Adipocyte (in vitro differentiated cells): Measurements from ENCODE around the gene B9D2.

Source experiments
- DNase-seq: peaks from one replicate; pipeline ENCODE4 v3.0.0-alpha.2; 2015; ENCODE audit warnings: low read depth
- H3K27me3 ChIP-seq: replicated peaks from 2 replicates; pipeline ENCODE4 v1.7.0; 2013; ENCODE audit warnings: mild to moderate bottlenecking, low read length, moderate library complexity; ENCODE audit not compliant: control insufficient read depth, insufficient read depth
- H3K36me3 ChIP-seq: 2 replicates; pipeline ENCODE4 v1.7.0; 2013; ENCODE audit warnings: low read length, mild to moderate bottlenecking, moderate library complexity; ENCODE audit not compliant: control insufficient read depth, insufficient read depth, severe bottlenecking
- H3K4me1 ChIP-seq: 2 replicates; pipeline ENCODE4 v1.7.0; 2013; ENCODE audit warnings: mild to moderate bottlenecking, low read length, moderate library complexity; ENCODE audit not compliant: control insufficient read depth, insufficient read depth
- H3K4me3 ChIP-seq: 2 replicates; pipeline ENCODE4 v1.7.0; 2013; ENCODE audit warnings: mild to moderate bottlenecking, low read length, moderate library complexity
- H3K9ac ChIP-seq: 2 replicates; pipeline ENCODE4 v1.7.0; 2013; ENCODE audit warnings: mild to moderate bottlenecking, low read length, moderate library complexity
- H3K9me3 ChIP-seq: 2 replicates; pipeline ENCODE4 v1.7.0; 2013; ENCODE audit warnings: mild to moderate bottlenecking, low read length, moderate library complexity; ENCODE audit not compliant: control insufficient read depth

Gene B9D2

DNA sequence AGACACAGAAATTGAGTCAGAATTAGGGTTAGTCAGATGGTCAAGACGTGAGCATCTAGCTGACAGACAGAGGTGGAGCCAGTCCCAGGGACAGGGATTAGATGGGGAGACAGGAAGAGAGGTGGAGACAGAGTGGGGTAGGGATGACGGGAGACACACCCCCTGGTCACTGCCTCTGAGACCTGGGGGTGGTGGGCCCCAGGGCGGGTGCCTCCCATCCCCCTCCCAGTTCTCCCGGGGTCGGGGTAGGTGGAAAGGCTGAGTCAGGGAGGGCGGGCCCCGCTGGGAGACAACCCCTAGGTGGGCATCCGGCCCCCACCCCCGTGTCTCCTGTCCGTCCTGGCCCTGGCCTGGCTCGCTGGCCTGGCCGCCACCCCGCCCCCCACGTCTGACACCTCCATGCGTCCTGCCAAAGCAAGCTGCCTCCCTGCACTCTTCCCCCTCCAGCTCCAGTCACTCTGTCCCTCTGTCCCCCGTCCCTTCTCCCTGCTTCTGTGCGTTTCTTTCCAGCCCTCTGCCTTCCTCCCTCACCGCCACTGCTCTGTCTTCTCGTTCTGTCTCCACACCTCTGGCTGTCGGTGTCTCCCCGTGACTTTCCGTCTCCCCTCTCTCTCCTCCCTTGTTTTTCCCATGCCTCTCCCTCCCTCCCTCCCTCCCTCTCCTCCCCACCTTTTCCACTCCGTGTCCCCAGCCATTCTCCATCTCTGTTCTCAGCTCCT lies 38.9 kb downstream of the B9D2 start:
- peak; percentile 71 for DNase-seq
- no peaks in the 10 kb centered on the region for H3K27me3 ChIP-seq
- peaks cover 52% of the 10 kb centered on the region for H3K4me1 ChIP-seq
- H3K36me3 ChIP-seq = peaks cover 19% of the 10 kb centered on the region
- no peak overlapping the region for H3K4me3 ChIP-seq
- peak overlapping the region; percentile 80 for H3K9ac ChIP-seq
- no peaks in the 10 kb centered on the region for H3K9me3 ChIP-seq

DNA sequence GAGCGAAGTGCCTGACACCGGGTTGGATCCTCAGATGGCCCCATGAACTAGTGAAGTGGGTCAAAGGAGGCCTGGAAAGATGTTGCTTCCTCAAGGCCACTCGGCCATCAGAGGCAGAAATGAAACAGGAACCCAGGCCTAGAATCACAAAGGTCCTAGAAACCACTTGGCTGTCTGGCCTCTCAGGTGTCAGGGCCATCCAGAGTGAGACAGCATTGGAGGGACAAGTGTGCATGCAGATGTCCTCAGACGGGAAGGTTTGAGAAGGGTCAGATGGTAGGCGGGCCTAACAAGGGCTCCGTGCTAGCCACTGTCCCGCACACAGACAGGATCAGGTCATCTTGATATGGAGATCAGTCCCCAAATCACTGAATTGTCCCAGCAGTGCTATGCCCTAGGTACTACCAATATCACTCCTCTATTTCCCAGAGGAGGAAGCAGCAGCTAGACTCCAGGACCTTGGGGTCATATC lies 39.7 kb downstream of the B9D2 start:
- Histone ChIP-seq H3K9me3 (no peaks in the 10 kb centered on the region), H3K36me3 (peaks cover 26% of the 10 kb centered on the region), H3K9ac (peak overlapping the region; percentile 80), H3K4me3 (peak overlapping the region; percentile 53), H3K27me3 (no peaks in the 10 kb centered on the region), H3K4me1 (peaks cover 52% of the 10 kb centered on the region)
- peak; percentile 40 for DNase-seq

DNA sequence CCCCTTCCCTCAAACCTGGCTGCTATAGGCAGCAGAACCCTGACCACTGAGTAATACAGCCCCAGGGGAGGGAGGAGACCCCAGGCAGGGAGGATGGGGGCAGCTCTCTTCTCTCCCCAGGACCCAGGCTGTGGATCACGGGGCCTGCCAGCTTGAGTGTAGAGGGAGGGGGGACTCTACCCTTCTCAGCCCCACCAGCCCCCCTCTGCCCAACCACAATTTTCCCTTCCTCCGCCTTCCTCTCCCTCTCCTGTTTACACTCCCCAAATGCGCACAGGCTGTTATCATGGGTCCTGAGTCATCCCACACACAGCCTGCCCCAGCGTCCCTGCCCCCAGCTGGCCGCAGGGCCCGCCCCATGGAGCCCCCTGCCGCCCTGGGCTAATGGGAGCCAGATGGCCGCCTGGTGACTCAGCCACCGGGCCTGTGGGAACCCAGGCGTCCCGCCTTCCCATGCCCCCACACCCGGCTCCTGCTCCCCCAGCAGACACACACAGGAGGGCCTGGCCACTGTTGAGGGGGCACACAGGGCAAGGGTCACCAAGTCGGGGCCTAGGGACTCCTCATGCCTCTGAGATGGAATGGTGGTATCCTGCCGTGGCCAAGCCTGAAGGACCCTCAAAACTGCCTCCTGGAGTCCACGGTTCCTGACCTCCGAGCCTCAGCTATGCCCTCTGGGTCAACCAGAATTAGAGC lies 40.4 kb downstream of the B9D2 start:
- H3K9me3 ChIP-seq = no peaks in the 10 kb centered on the region
- H3K27me3 ChIP-seq = no peaks in the 10 kb centered on the region
- peak overlapping the region; percentile 80 for H3K9ac ChIP-seq
- peak; percentile 97 for DNase-seq
- peaks cover 52% of the 10 kb centered on the region for H3K4me1 ChIP-seq
- peak overlapping the region; percentile 53 for H3K4me3 ChIP-seq
- H3K36me3 ChIP-seq = peaks cover 27% of the 10 kb centered on the region

DNA sequence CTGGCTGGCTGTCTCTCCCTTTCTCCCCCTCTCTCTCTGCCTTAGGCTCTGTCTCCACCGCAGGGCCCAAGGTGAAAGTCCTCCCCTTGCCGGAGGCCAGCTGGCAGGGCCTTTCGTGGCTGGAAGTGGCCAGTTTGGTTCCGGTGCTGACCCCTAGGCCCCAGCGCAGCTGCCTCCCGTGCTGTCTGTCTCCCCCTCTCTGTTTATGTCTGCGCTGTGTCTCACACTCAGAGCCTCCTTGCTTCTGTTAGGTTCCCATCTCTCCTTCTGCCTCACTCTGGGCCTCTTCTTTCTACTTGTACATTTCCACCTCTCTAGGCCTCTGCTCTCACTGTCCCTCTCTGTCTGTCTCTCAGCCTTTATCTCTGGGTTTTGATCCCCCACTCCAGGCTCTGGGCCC lies 40.9 kb downstream of the B9D2 start:
- H3K4me3 ChIP-seq = peak overlapping the region; percentile 5
- peak overlapping the region; percentile 80 for H3K9ac ChIP-seq
- H3K36me3 ChIP-seq = peaks cover 26% of the 10 kb centered on the region
- peaks cover 52% of the 10 kb centered on the region for H3K4me1 ChIP-seq
- H3K9me3 ChIP-seq = no peaks in the 10 kb centered on the region
- peak; percentile 73 for DNase-seq
- no peaks in the 10 kb centered on the region for H3K27me3 ChIP-seq

DNA sequence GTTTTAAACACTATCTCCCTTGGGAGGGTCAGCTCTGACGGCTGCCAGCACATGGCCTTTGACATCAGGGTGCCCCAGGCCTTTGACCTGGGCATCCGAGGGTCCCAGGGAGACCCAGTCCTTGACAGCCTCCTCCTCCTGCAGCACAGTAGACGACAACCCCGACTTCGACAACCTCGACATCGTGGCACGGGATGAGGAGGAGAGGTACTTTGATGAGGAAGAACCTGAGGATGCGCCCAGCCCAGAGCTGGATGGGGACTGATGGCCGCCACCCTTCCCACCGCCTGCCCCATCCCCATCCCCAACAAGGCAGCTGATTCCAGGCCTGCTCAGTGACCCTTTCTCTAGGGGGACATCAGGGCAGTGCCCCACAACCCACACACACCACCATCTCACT lies 41.5 kb downstream of the B9D2 start:
- peak overlapping the region; percentile 5 for H3K4me3 ChIP-seq
- H3K27me3 ChIP-seq = no peaks in the 10 kb centered on the region
- H3K36me3 ChIP-seq = peaks cover 32% of the 10 kb centered on the region
- peaks cover 52% of the 10 kb centered on the region for H3K4me1 ChIP-seq
- H3K9me3 ChIP-seq = no peaks in the 10 kb centered on the region
- peak overlapping the region; percentile 80 for H3K9ac ChIP-seq
- no peak for DNase-seq

DNA sequence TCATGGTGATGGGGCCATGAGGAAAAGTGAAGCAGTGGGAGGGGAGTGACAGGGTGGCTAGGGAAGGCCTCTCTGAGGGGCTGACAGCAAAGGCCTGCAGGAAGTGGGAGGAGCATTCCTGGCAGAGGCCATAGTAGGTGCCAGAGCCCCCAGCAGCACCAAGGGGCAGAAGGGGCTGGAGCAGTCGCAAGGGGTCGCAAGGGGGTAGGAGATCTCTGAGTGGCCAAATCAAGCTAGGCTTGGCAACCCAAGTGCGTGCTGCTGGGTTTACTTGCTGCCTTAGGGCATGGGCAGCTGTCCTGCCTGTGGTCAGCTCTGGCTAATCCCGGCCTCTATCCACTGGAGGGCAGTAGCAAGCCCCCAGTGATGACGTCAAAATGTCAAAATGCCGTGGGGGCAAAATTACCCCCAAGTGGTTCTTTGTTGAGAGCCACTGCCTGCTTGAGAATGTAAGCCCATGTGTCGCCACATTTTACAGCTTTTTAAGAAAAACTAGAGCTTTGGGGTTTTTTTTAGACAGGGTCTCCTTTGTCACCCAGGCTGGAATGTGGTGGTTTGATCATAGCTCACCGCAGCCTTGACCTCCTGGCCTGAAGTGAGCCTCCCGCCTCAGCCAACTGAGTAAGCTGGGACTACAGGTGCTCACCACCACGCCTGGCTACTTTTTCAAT lies 42.2 kb downstream of the B9D2 start:
- H3K36me3 ChIP-seq = peaks cover 39% of the 10 kb centered on the region
- no peaks in the 10 kb centered on the region for H3K9me3 ChIP-seq
- peaks cover 52% of the 10 kb centered on the region for H3K4me1 ChIP-seq
- DNase-seq = peak; percentile 87
- peak overlapping the region; percentile 80 for H3K9ac ChIP-seq
- no peaks in the 10 kb centered on the region for H3K27me3 ChIP-seq
- no peak overlapping the region for H3K4me3 ChIP-seq

DNA sequence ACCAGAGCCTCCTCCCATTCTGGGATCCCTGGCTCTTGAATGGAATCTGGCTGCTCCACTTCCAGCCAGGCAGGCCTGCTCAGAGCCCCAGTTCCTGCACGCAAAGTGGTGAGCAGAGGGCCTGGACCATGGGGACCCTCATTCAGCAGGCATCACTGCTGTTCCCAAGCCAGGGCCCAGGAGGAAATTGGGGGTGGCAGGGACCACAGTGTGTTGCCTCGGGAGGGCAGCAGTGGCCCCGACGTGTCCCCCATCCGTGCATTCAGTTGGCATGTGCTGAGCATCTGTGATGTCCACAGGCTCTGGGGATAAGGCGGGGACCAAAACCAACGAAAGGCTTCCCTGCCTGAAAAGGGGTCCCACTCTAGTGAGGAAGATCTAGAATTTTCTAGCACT lies 42.7 kb downstream of the B9D2 start:
- Histone ChIP-seq H3K27me3 (no peaks in the 10 kb centered on the region), H3K9ac (peak overlapping the region; percentile 80), H3K9me3 (no peaks in the 10 kb centered on the region), H3K4me3 (no peak overlapping the region), H3K4me1 (peaks cover 50% of the 10 kb centered on the region), H3K36me3 (peaks cover 45% of the 10 kb centered on the region)
- DNase-seq = no peak

DNA sequence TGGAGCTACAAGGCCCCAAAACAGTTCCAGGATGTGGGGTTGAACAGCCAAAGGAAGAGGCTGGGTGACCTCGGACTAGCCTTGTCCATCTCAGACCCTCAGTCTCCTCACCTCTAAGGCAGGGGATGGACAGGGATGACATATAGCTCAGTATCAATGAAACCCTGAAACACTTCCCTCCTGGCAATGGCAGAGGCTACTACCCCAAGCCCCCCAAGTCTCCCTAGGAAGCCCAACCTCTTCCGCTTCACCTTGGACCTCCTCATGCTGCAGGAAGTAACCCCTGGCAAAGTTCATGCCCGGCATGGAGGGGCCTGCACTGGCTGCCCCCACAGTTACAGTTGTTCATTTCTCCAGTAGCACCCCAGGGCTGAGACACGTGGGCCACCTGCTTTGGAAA lies 43.4 kb downstream of the B9D2 start:
- Histone ChIP-seq H3K36me3 (peaks cover 51% of the 10 kb centered on the region), H3K4me3 (no peak overlapping the region), H3K4me1 (peaks cover 44% of the 10 kb centered on the region)

DNA sequence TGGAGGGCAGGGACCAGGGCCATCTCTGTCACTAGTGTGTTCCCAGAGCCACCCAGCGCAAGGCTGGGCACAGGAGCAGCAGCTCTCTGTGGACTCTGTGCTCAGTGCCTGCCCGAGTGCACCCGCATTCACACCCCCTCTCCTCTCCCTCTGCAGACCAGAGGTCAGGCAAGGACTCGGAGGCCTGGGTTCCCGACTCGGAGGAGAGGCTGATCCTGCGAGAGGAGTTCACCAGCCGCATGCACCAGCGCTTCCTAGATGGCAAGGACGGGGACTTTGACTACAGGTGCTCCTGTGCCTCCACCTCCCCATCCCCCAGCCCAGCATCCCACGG lies 43.8 kb downstream of the B9D2 start:
- Histone ChIP-seq H3K36me3 (peaks cover 54% of the 10 kb centered on the region), H3K4me1 (peaks cover 40% of the 10 kb centered on the region), H3K27me3 (no peaks in the 10 kb centered on the region), H3K4me3 (no peak overlapping the region), H3K9ac (no peak overlapping the region), H3K9me3 (no peaks in the 10 kb centered on the region)
- no peak for DNase-seq

More for the DNA sequence above, 43.4 kb downstream of the B9D2 start:
- Histone ChIP-seq H3K9me3 (no peaks in the 10 kb centered on the region), H3K9ac (no peak overlapping the region), H3K27me3 (no peaks in the 10 kb centered on the region)
- DNase-seq = no peak

DNA sequence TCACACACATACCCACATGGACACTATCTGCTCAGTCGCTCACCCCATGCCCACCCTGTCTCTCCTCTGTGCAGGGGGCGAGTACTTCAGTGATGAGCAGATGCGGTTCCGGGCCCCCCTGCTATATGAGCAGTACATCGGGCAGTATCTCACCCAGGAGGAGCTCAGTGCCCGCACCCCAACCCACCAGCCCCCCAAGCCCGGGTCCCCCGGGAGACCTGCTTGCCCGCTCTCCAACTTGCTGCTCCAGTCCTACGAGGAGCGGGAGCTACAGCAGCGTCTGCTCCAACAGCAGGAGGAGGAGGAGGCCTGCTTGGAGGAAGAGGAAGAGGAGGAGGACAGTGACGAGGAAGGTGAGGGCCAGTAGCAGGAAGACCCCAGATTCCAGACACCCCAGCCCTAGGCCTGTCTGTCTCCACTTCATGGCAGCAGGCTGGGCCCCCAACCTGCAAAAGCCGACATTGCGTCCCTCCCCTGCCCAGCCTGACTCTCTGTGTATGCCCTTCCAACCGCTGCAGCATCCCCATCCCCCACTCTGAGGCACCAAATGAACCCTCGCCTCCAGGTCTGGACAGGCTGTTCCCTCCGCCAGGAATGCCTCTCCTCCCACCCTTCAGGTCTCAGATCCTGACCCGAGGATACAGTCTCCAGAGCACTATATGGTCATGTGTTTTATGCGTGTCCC lies 44.3 kb downstream of the B9D2 start:
- Histone ChIP-seq H3K9me3 (no peaks in the 10 kb centered on the region), H3K36me3 (peaks cover 54% of the 10 kb centered on the region), H3K4me3 (no peak overlapping the region), H3K9ac (no peak overlapping the region), H3K27me3 (no peaks in the 10 kb centered on the region), H3K4me1 (peaks cover 35% of the 10 kb centered on the region)
- no peak for DNase-seq
